HepG2 (cell line): Measurements from ENCODE around the gene BAHCC1. TPM values are rescaled to one million over a fixed set of nuclear protein-coding genes. Genes with fewer than 3 reads are reported as not detected.

Experiments
- BCL6 ChIP-seq: IDR thresholded peaks from 2 replicates; pipeline ENCODE4 v1.6.1; 2016; ENCODE audit warnings: missing genetic modification reagents, missing compliant biosample characterization
- BRD4 ChIP-seq: sonication (generic); formaldehyde crosslinking; IDR thresholded peaks from 2 replicates; pipeline ENCODE4 v1.4.0; 2020; ENCODE audit warnings: missing genetic modification reagents
- HMGXB4 ChIP-seq, 2 experiments: sonication (generic) in 1 of 2; formaldehyde crosslinking in 1 of 2; IDR thresholded peaks; 2 replicates each; pipeline versions ENCODE4 v1.4.0 to v1.6.1; 2018 to 2020; ENCODE audit warnings: missing genetic modification reagents in 2 of 2, borderline replicate concordance in 1 of 2, low read depth in 1 of 2, mild to moderate bottlenecking in 1 of 2, missing biosample characterization in 1 of 2
- MATR3 ChIP-seq: sonication (generic); formaldehyde crosslinking; IDR thresholded peaks from 2 replicates; pipeline ENCODE4 v1.4.0; 2020; ENCODE audit warnings: missing genetic modification reagents
- MTA1 ChIP-seq: sonication (generic); formaldehyde crosslinking; IDR thresholded peaks from 2 replicates; pipeline ENCODE4 v1.4.0; 2020; ENCODE audit warnings: missing genetic modification reagents, mild to moderate bottlenecking, borderline replicate concordance
- NR3C1 ChIP-seq: sonication (generic); formaldehyde crosslinking; IDR thresholded peaks from 2 replicates; pipeline ENCODE4 v1.4.0; 2020; ENCODE audit warnings: missing genetic modification reagents
- RORA ChIP-seq: sonication (generic); formaldehyde crosslinking; IDR thresholded peaks from 2 replicates; pipeline ENCODE4 v1.5.0; 2020; ENCODE audit warnings: mild to moderate bottlenecking, missing genetic modification reagents, moderate library complexity
- SALL2 ChIP-seq: sonication (generic); formaldehyde crosslinking; IDR thresholded peaks from 2 replicates; pipeline ENCODE4 v1.8.1; 2023; ENCODE audit warnings: mild to moderate bottlenecking, missing genetic modification reagents, inconsistent platforms
- TCF12 ChIP-seq, 2 experiments: fragments of 450-650 bp in 1 of 2; sonication (generic) in 1 of 2; formaldehyde crosslinking in 1 of 2; IDR thresholded peaks; 2 replicates each; pipeline versions ENCODE4 v1.6.1 to v1.8.0; 2017 to 2022; ENCODE audit warnings: antibody characterized with exemption in 1 of 2, mild to moderate bottlenecking in 1 of 2, missing genetic modification reagents in 1 of 2, moderate library complexity in 1 of 2
- YEATS4 ChIP-seq: sonication (generic); formaldehyde crosslinking; IDR thresholded peaks from 2 replicates; pipeline ENCODE4 v1.4.0; 2020; ENCODE audit warnings: missing genetic modification reagents, borderline replicate concordance
- ZBTB14 ChIP-seq: sonication (generic); formaldehyde crosslinking; IDR thresholded peaks from 2 replicates; pipeline ENCODE4 v1.4.0; 2020; ENCODE audit warnings: missing genetic modification reagents
- ZEB1 ChIP-seq: IDR thresholded peaks from 2 replicates; pipeline ENCODE4 v1.6.1; 2012; ENCODE audit warnings: mild to moderate bottlenecking, low read depth, inconsistent platforms; ENCODE audit not compliant: insufficient replicate concordance
- ZNF550 ChIP-seq: sonication (generic); formaldehyde crosslinking; IDR thresholded peaks from 2 replicates; pipeline ENCODE4 v1.4.0; 2020; ENCODE audit warnings: mild to moderate bottlenecking, missing genetic modification reagents, borderline replicate concordance
- ZNF724P ChIP-seq: sonication (generic); formaldehyde crosslinking; IDR thresholded peaks from 2 replicates; pipeline ENCODE4 v1.8.0; 2022; ENCODE audit warnings: missing genetic modification reagents, borderline replicate concordance
- ZNF761 ChIP-seq: sonication (generic); formaldehyde crosslinking; conservative IDR thresholded peaks from 2 replicates; pipeline ENCODE4 v1.4.0; 2020; ENCODE audit warnings: mild to moderate bottlenecking, missing genetic modification reagents
- polyA plus RNA-seq, 8 experiments: library from polyadenylated mRNA; depleted of rRNA in 3 of 8; stranded (reverse) in 7 of 8; unstranded in 1 of 8; fragments of >200 nt; fragmentation: Illumina TruSeq in 4 of 8; extraction: Trizol in 4 of 8; gene quantifications; 2 replicates each; pipeline versions ENCODE4 v1.2.1 to v1.2.3, GENCODE V29; 2011 to 2016; ENCODE audit warnings: low read depth in 4 of 8, missing spikeins in 1 of 8, mixed read lengths in 1 of 8; ENCODE audit not compliant: insufficient read depth in 1 of 8
- total RNA-seq, 5 experiments: library from RNA; depleted of rRNA; stranded (reverse); fragments of >200 nt; fragmentation: Illumina TruSeq; extraction: Trizol; gene quantifications; 2 replicates each; pipeline ENCODE4 v1.2.3, GENCODE V29; 2016; ENCODE audit warnings: low read depth in 1 of 5
- TF ChIP-seq, protein P1 (sequence below): sonication (generic); formaldehyde crosslinking; IDR thresholded peaks from 2 replicates; pipeline ENCODE4 v1.4.0; 2020; ENCODE audit warnings: missing genetic modification reagents
- TF ChIP-seq, protein P2 (sequence below): IDR thresholded peaks from 2 replicates; pipeline ENCODE4 v1.6.1; 2016; ENCODE audit warnings: mild to moderate bottlenecking, missing biosample characterization, missing genetic modification reagents
- TF ChIP-seq, protein P3 (sequence below): sonication (generic); formaldehyde crosslinking; IDR thresholded peaks from 2 replicates; pipeline ENCODE4 v1.8.1; 2023; ENCODE audit warnings: mild to moderate bottlenecking, missing genetic modification reagents
- TF ChIP-seq, protein P4 (sequence below): sonication (generic); formaldehyde crosslinking; IDR thresholded peaks from 2 replicates; pipeline ENCODE4 v1.4.0; 2020; ENCODE audit warnings: missing genetic modification reagents; ENCODE audit errors: not compliant biosample characterization

The BAHCC1 gene
- total and polyA plus RNA-seq, 2 of the 13 experiments (the other 11 are each of a cell fraction or from before 2014, with no cell fraction given), result 1.4 to 1.7 TPM

- 0 out of 2 replicates have a peak, but pooled peaks have one; percentile 64 for TF ChIP-seq SALL2 (CRISPR knock-in tag)
- TF ChIP-seq, protein P1, sequence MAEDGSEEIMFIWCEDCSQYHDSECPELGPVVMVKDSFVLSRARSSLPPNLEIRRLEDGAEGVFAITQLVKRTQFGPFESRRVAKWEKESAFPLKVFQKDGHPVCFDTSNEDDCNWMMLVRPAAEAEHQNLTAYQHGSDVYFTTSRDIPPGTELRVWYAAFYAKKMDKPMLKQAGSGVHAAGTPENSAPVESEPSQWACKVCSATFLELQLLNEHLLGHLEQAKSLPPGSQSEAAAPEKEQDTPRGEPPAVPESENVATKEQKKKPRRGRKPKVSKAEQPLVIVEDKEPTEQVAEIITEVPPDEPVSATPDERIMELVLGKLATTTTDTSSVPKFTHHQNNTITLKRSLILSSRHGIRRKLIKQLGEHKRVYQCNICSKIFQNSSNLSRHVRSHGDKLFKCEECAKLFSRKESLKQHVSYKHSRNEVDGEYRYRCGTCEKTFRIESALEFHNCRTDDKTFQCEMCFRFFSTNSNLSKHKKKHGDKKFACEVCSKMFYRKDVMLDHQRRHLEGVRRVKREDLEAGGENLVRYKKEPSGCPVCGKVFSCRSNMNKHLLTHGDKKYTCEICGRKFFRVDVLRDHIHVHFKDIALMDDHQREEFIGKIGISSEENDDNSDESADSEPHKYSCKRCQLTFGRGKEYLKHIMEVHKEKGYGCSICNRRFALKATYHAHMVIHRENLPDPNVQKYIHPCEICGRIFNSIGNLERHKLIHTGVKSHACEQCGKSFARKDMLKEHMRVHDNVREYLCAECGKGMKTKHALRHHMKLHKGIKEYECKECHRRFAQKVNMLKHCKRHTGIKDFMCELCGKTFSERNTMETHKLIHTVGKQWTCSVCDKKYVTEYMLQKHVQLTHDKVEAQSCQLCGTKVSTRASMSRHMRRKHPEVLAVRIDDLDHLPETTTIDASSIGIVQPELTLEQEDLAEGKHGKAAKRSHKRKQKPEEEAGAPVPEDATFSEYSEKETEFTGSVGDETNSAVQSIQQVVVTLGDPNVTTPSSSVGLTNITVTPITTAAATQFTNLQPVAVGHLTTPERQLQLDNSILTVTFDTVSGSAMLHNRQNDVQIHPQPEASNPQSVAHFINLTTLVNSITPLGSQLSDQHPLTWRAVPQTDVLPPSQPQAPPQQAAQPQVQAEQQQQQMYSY (CRISPR knock-in tag), result 0 out of 2 replicates have a peak, but pooled peaks have one; percentile 18
- TF ChIP-seq, protein P2, sequence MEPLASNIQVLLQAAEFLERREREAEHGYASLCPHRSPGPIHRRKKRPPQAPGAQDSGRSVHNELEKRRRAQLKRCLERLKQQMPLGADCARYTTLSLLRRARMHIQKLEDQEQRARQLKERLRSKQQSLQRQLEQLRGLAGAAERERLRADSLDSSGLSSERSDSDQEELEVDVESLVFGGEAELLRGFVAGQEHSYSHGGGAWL (CRISPR knock-in tag), result peak; percentile 69; the same call in 1 of the 2 replicates
- 0 out of 2 replicates have a peak, but pooled peaks have one; percentile 1 for TF ChIP-seq YEATS4 (CRISPR knock-in tag)
- TF ChIP-seq HMGXB4 (CRISPR knock-in tag; IDR thresholded peaks at IDR 0.05; ENCODE audit: borderline replicate concordance in 1 of 2, low read depth in 1 of 2), result peak; percentile 27 to 31; a peak in 1 of 4 replicates
- TF ChIP-seq ZNF761 (CRISPR knock-in tag), result peak; percentile 74; the same call in 1 of the 2 replicates
- 0 out of 2 replicates have a peak, but pooled peaks have one; percentile 43 for TF ChIP-seq ZNF550
- 0 out of 2 replicates have a peak, but pooled peaks have one; percentile 7 for TF ChIP-seq BRD4 (CRISPR knock-in tag)
- peak; percentile 34; the same call in 1 of the 2 replicates for TF ChIP-seq BCL6 (CRISPR knock-in tag)
- 0 out of 2 replicates have a peak, but pooled peaks have one; percentile 35 for TF ChIP-seq ZNF724P (CRISPR knock-in tag)
- TF ChIP-seq, protein P3, sequence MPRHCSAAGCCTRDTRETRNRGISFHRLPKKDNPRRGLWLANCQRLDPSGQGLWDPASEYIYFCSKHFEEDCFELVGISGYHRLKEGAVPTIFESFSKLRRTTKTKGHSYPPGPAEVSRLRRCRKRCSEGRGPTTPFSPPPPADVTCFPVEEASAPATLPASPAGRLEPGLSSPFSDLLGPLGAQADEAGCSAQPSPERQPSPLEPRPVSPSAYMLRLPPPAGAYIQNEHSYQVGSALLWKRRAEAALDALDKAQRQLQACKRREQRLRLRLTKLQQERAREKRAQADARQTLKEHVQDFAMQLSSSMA (CRISPR knock-in tag), result no peak
- TF ChIP-seq, protein P4, sequence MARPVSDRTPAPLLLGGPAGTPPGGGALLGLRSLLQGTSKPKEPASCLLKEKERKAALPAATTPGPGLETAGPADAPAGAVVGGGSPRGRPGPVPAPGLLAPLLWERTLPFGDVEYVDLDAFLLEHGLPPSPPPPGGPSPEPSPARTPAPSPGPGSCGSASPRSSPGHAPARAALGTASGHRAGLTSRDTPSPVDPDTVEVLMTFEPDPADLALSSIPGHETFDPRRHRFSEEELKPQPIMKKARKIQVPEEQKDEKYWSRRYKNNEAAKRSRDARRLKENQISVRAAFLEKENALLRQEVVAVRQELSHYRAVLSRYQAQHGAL, result no peak
- peak; percentile 21; the same call in 1 of the 2 replicates for TF ChIP-seq MTA1 (CRISPR knock-in tag)
- TF ChIP-seq RORA, result 0 out of 2 replicates have a peak, but pooled peaks have one; percentile 51
- TF ChIP-seq TCF12 (IDR thresholded peaks at IDR 0.05), result no peak
- peak; percentile 41; the same call in 1 of the 2 replicates for TF ChIP-seq TCF12 (CRISPR knock-in tag; IDR thresholded peaks at IDR 0.05)
- TF ChIP-seq ZBTB14 (CRISPR knock-in tag), result peak; percentile 33; the same call in 1 of the 2 replicates
- peak; percentile 23 for TF ChIP-seq ZEB1
- no peak for TF ChIP-seq NR3C1 (CRISPR knock-in tag)
- 0 out of 2 replicates have a peak, but pooled peaks have one; percentile 15 for TF ChIP-seq MATR3
These were observed 1.6 kb downstream of the BAHCC1 start (continued) for GRCh38 chr17:81396722-81397313.
